AG04449 (cell line): ENCODE data around the gene KDM6B.

ENCODE experiments used
- CTCF ChIA-PET: fragments of 350-600 bp; formaldehyde crosslinking; extraction: SDS; loops from one replicate; lab custom pipeline; 2021; ENCODE audit warnings: antibody characterized with exemption; lab: Yijun Ruan, JAX
- POLR2A ChIA-PET: fragments of 400-600, 350-600 bp; formaldehyde crosslinking; extraction: SDS; loops from one replicate; lab custom pipeline; 2020; ENCODE audit warnings: antibody characterized with exemption, inconsistent platforms; lab: Yijun Ruan, JAX
- DNase-seq: peaks from one replicate; pipeline ENCODE4 v3.0.0-alpha.2; 2010; ENCODE audit warnings: low read depth, low spot score
- H3K4me3 ChIP-seq: 2 replicates; pipeline ENCODE4 v1.5.1; 2011; ENCODE audit warnings: low read depth, mild to moderate bottlenecking, control low read depth, low read length
- TF ChIP-seq, protein P1 (sequence below): IDR thresholded peaks from one replicate; pipeline ENCODE4 v1.5.1; 2011; ENCODE audit warnings: mild to moderate bottlenecking, moderate library complexity, low read length, control low read depth, inconsistent platforms; ENCODE audit not compliant: insufficient read depth; ENCODE audit errors: missing control alignments

KDM6B gene

GRCh38 chr17:7833011-7833794, 814 bp upstream of the KDM6B start:
- CTCF ChIA-PET: interaction anchor here (0.7 to 5.7 kb wide), 18 partner anchors 8 to 224 kb away, joined by 3 to 40 read pairs (median 5); partner anchors contain the start of genes CHD3, NAA38 and WRAP53
- peak overlapping the region; percentile 81 for H3K4me3 ChIP-seq
- TF ChIP-seq, protein P1, sequence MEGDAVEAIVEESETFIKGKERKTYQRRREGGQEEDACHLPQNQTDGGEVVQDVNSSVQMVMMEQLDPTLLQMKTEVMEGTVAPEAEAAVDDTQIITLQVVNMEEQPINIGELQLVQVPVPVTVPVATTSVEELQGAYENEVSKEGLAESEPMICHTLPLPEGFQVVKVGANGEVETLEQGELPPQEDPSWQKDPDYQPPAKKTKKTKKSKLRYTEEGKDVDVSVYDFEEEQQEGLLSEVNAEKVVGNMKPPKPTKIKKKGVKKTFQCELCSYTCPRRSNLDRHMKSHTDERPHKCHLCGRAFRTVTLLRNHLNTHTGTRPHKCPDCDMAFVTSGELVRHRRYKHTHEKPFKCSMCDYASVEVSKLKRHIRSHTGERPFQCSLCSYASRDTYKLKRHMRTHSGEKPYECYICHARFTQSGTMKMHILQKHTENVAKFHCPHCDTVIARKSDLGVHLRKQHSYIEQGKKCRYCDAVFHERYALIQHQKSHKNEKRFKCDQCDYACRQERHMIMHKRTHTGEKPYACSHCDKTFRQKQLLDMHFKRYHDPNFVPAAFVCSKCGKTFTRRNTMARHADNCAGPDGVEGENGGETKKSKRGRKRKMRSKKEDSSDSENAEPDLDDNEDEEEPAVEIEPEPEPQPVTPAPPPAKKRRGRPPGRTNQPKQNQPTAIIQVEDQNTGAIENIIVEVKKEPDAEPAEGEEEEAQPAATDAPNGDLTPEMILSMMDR: no peak
- POLR2A ChIA-PET: interaction anchor here (0.6 to 1.6 kb wide), 3 partner anchors 9 to 37 kb away, joined by 4 to 12 read pairs (median 7); partner anchors contain the start of gene NAA38
- no peak for DNase-seq

- peak overlapping the region; percentile 81 for H3K4me3 ChIP-seq
- no peak for DNase-seq
- TF ChIP-seq, protein P1: no peak
- ChIA-PET CTCF (interaction anchor here (0.6 to 5.7 kb wide), 22 partner anchors 9 to 223 kb away, joined by 3 to 40 read pairs (median 5); partner anchors contain the start of genes KCNAB3 and NAA38), POLR2A (interaction anchor here (0.6 to 3.6 kb wide), 3 partner anchors 9 to 22 kb away, joined by 3 to 23 read pairs (median 18); partner anchors contain the start of gene NAA38)
These were observed 532 bp downstream of the KDM6B start for GRCh38 chr17:7834542-7834956.

DNA sequence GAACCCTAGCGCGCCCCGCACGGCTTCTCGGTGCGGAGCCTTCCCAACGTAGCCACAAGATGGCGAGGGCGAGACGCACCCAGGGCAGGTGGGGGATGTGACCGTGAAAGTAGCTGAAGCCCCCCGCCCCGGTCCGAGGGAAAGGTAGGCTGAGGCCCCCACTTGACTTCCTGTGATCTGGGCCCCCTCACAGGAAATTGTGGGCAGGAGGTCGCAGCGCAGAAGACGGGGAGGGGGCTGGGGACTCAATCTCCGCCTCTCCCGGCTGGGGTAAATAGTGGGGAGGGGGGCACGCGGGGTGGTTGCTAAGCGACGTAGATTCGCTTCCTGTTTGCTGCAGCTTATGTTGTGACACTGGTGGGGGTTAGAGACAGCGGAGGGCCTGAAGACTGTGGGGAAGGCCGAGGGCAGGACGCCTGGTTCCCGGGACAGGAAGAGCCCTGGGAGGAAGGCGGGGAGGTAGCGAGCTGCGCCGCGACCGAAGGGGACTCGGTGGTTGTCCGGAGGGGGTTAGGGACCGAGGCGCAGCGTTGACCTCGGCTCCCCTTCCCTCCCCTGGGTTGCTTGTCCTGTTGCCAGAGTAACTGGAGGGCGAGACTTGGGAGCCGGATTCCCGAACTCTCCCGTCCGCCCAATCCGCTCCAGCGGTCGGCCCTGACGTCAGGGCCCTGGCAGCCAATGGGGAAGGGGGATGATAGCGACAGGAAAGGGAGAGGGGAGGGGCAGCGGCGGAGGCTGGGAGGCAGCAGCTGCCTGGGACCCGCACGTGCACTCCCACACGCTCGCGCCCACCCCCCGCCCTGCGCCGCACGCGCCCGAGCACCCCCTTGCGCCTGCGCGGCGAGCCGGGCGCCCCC, 1.2 kb downstream of the KDM6B start:
- ChIA-PET POLR2A (interaction anchor here (1.0 to 3.6 kb wide), 4 partner anchors 9 to 149 kb away, joined by 3 to 23 read pairs (median 11); partner anchors contain the start of genes NAA38 and TP53), CTCF (interaction anchor here (0.6 to 5.7 kb wide), 26 partner anchors 8 to 222 kb away, joined by 3 to 40 read pairs (median 5); partner anchors contain the start of genes KCNAB3 and NAA38)
- peak; percentile 91 for DNase-seq
- TF ChIP-seq, protein P1: peak; percentile 95
- H3K4me3 ChIP-seq: peak overlapping the region; percentile 83

- ChIA-PET POLR2A (interaction anchor here (1.0 to 3.6 kb wide), 4 partner anchors 8 to 150 kb away, joined by 3 to 23 read pairs (median 11); partner anchors contain the start of genes NAA38 and TP53), CTCF (interaction anchor here (0.9 to 5.7 kb wide), 15 partner anchors 10 to 221 kb away, joined by 3 to 40 read pairs (median 6); no protein-coding TSS in a partner anchor)
- TF ChIP-seq, protein P1: no peak
- no peak for DNase-seq
- H3K4me3 ChIP-seq: peak overlapping the region; percentile 83
These were observed 2.0 kb downstream of the KDM6B start for GRCh38 chr17:7835814-7836595.

- DNase-seq: no peak
- POLR2A ChIA-PET: interaction anchor here (2.3 to 3.6 kb wide), 2 partner anchors 7 to 20 kb away, joined by 18 to 23 read pairs; partner anchors contain the start of gene NAA38
- CTCF ChIA-PET: interaction anchor here (0.9 to 3.0 kb wide), 9 partner anchors 9 to 283 kb away, joined by 3 to 18 read pairs (median 5); partner anchors contain the start of genes CYB5D1, NAA38 and TMEM88
- H3K4me3 ChIP-seq: peak overlapping the region; percentile 83
- TF ChIP-seq, protein P1: no peak
These were observed 2.8 kb downstream of the KDM6B start for GRCh38 chr17:7836596-7837407.
